SK-N-SH treated with all-trans-retinoic acid at 6 μM for 48 hours (cell line): ENCODE measurements around the gene STX10.
A peak's percentile ranks its signal among the peaks of the same experiment; 100 is the strongest.

ENCODE experiments used
- ATAC-seq: fragments of 200-7000 bp; cut with Tn5 transposase; 3 replicates; pipeline ENCODE4 v1.9.1; 2020; ENCODE audit warnings: mild to moderate bottlenecking, moderate library complexity
- ARNTL ChIP-seq: fragments of 450-650 bp; formaldehyde crosslinking; IDR thresholded peaks from 2 replicates; pipeline ENCODE4 v1.5.0; 2020; ENCODE audit warnings: low read depth, mild to moderate bottlenecking, moderate library complexity, borderline replicate concordance
- BACH2 ChIP-seq: fragments of 250-450 bp; sonication (Bioruptor Pico); IDR thresholded peaks from 2 replicates; pipeline ENCODE4 v1.9.0; 2021; ENCODE audit warnings: mild to moderate bottlenecking, borderline replicate concordance
- CREB5 ChIP-seq: fragments of 250-450 bp; sonication (Bioruptor Pico); IDR thresholded peaks from 2 replicates; pipeline ENCODE4 v1.5.1; 2020; ENCODE audit warnings: low read depth, mild to moderate bottlenecking, moderate library complexity
- CSDC2 ChIP-seq: fragments of 250-450 bp; sonication (Bioruptor Pico); IDR thresholded peaks from 2 replicates; pipeline ENCODE4 v1.5.0; 2020; ENCODE audit warnings: mild to moderate bottlenecking, moderate library complexity
- ESRRG ChIP-seq: fragments of 250-450 bp; sonication (Bioruptor Pico); IDR thresholded peaks from 2 replicates; pipeline ENCODE4 v1.6.1; 2021; ENCODE audit warnings: mild to moderate bottlenecking
- GLIS3 ChIP-seq: fragments of 250-450 bp; sonication (Bioruptor Pico); IDR thresholded peaks from 2 replicates; pipeline ENCODE4 v1.5.0; 2020; ENCODE audit warnings: mild to moderate bottlenecking, moderate library complexity
- ISL1 ChIP-seq: fragments of 250-450 bp; sonication (Bioruptor Pico); IDR thresholded peaks from 2 replicates; pipeline ENCODE4 v2.1.2; 2022; ENCODE audit warnings: mild to moderate bottlenecking, moderate library complexity
- OSR1 ChIP-seq: fragments of 250-450 bp; sonication (Bioruptor Pico); IDR thresholded peaks from 2 replicates; pipeline ENCODE4 v1.8.0; 2022; ENCODE audit warnings: moderate library complexity, mild to moderate bottlenecking, inconsistent platforms
- PATZ1 ChIP-seq: fragments of 250-450 bp; sonication (Bioruptor Pico); IDR thresholded peaks from 2 replicates; pipeline ENCODE4 v1.8.0; 2020; ENCODE audit warnings: mild to moderate bottlenecking, moderate library complexity, borderline replicate concordance
- POU6F1 ChIP-seq: fragments of 250-450 bp; sonication (Bioruptor Pico); IDR thresholded peaks from 2 replicates; pipeline ENCODE4 v1.8.0; 2021; ENCODE audit warnings: low read depth, mild to moderate bottlenecking, moderate library complexity, borderline replicate concordance
- PPARA ChIP-seq: fragments of 250-450 bp; sonication (Bioruptor Pico); IDR thresholded peaks from 2 replicates; pipeline ENCODE4 v1.5.0; 2020; ENCODE audit warnings: mild to moderate bottlenecking, borderline replicate concordance
- RARB ChIP-seq: fragments of 250-450 bp; sonication (Bioruptor Pico); IDR thresholded peaks from 2 replicates; pipeline ENCODE4 v1.8.0; 2021; ENCODE audit warnings: mild to moderate bottlenecking, moderate library complexity
- SNAI2 ChIP-seq: fragments of 250-450 bp; sonication (Bioruptor Pico); IDR thresholded peaks from 2 replicates; pipeline ENCODE4 v1.5.0; 2020; ENCODE audit warnings: mild to moderate bottlenecking, moderate library complexity
- TCF4 ChIP-seq: fragments of 250-450 bp; sonication (Bioruptor Pico); IDR thresholded peaks from 2 replicates; pipeline ENCODE4 v1.8.0; 2021; ENCODE audit warnings: mild to moderate bottlenecking, moderate library complexity, borderline replicate concordance
- TOX ChIP-seq: fragments of 250-450 bp; sonication (Bioruptor Pico); IDR thresholded peaks from 2 replicates; pipeline ENCODE4 v1.8.0; 2021; ENCODE audit warnings: mild to moderate bottlenecking, moderate library complexity, borderline replicate concordance
- TSHZ2 ChIP-seq: fragments of 250-450 bp; sonication (Bioruptor Pico); IDR thresholded peaks from 2 replicates; pipeline ENCODE4 v1.5.0; 2020; ENCODE audit warnings: mild to moderate bottlenecking, moderate library complexity
- ZC3H10 ChIP-seq: fragments of 250-450 bp; sonication (Bioruptor Pico); IDR thresholded peaks from 2 replicates; pipeline ENCODE4 v1.5.1; 2021; ENCODE audit warnings: mild to moderate bottlenecking, moderate library complexity
- ZFP3 ChIP-seq: fragments of 250-450 bp; sonication (Bioruptor Pico); IDR thresholded peaks from 2 replicates; pipeline ENCODE4 v1.5.0; 2020; ENCODE audit warnings: mild to moderate bottlenecking, moderate library complexity
- ZFP30 ChIP-seq: fragments of 450-650 bp; formaldehyde crosslinking; IDR thresholded peaks from 2 replicates; pipeline ENCODE4 v1.5.0; 2022; ENCODE audit warnings: mild to moderate bottlenecking, moderate library complexity
- ZNF565 ChIP-seq: fragments of 450-650 bp; formaldehyde crosslinking; conservative IDR thresholded peaks from 2 replicates; pipeline ENCODE4 v1.5.0; 2020; ENCODE audit warnings: low read depth, mild to moderate bottlenecking, moderate library complexity
- ZNF70 ChIP-seq: fragments of 450-650 bp; formaldehyde crosslinking; IDR thresholded peaks from 2 replicates; pipeline ENCODE4 v1.5.0; 2020; ENCODE audit warnings: mild to moderate bottlenecking, moderate library complexity
- ZNF8 ChIP-seq: fragments of 450-650 bp; formaldehyde crosslinking; IDR thresholded peaks from 2 replicates; pipeline ENCODE4 v1.5.0; 2020; ENCODE audit warnings: mild to moderate bottlenecking, moderate library complexity

The STX10 gene

GRCh38 chr19:13101590-13102415 lies 48.4 kb downstream of the STX10 start:
- ATAC-seq = peak; percentile 14; the same call in 2 of the 3 replicates

GRCh38 chr19:13100841-13101589 lies 49.2 kb downstream of the STX10 start:
- ATAC-seq = peak; percentile 7; the same call in 1 of the 3 replicates
- no peak for TF ChIP-seq POU6F1
- TF ChIP-seq ZFP3 (CRISPR knock-in tag) = no peak
- TF ChIP-seq OSR1 = no peak
- no peak for TF ChIP-seq GLIS3 (CRISPR knock-in tag)
- TF ChIP-seq RARB = no peak
- no peak for TF ChIP-seq PPARA
- no peak for TF ChIP-seq ZC3H10
- TF ChIP-seq PATZ1 (CRISPR knock-in tag) = no peak
- no peak for TF ChIP-seq SNAI2
- no peak for TF ChIP-seq ZNF70 (CRISPR knock-in tag)
- no peak for TF ChIP-seq CREB5 (CRISPR knock-in tag)
- no peak for TF ChIP-seq CSDC2 (CRISPR knock-in tag)
- TF ChIP-seq ARNTL (CRISPR knock-in tag) = no peak

More at GRCh38 chr19:13101590-13102415, 48.4 kb downstream of the STX10 start:
- no peak for TF ChIP-seq SNAI2
- no peak for TF ChIP-seq TSHZ2 (CRISPR knock-in tag)
- TF ChIP-seq ZNF565 = no peak
- no peak for TF ChIP-seq ZNF8 (CRISPR knock-in tag)
- TF ChIP-seq PATZ1 (CRISPR knock-in tag) = no peak
- no peak for TF ChIP-seq BACH2 (CRISPR knock-in tag)
- TF ChIP-seq CSDC2 (CRISPR knock-in tag) = no peak
- TF ChIP-seq CREB5 (CRISPR knock-in tag) = no peak
- TF ChIP-seq TOX (CRISPR knock-in tag) = no peak
- no peak for TF ChIP-seq ZFP3 (CRISPR knock-in tag)
- TF ChIP-seq ZNF70 (CRISPR knock-in tag) = no peak
- no peak for TF ChIP-seq ISL1 (CRISPR knock-in tag)
- TF ChIP-seq ZC3H10 = no peak
- no peak for TF ChIP-seq TCF4 (CRISPR knock-in tag)
- no peak for TF ChIP-seq ZFP30
- TF ChIP-seq ESRRG (CRISPR knock-in tag) = no peak
- no peak for TF ChIP-seq RARB
- no peak for TF ChIP-seq OSR1
- TF ChIP-seq ARNTL (CRISPR knock-in tag) = no peak
